CD4-positive, alpha-beta T cell treated with Interferon alpha-2 for 1 hour (primary cell): ENCODE results near the gene PEMT.

Experiments
- DNase-seq, 2 donors: peaks; one replicate each; pipeline ENCODE4 v3.0.0-alpha.2; 2020 to 2022

PEMT gene

GRCh38 chr17:17591355-17592298 is at the start of gene PEMT:
Gene PEMT (minus strand): TSS chr17:17591708. CDS start chr17:17591626, 82 bp downstream.
- DNase-seq = peak; percentile 96

- DNase-seq = peak in 1 of 2 donors; percentile 48
Observed at GRCh38 chr17:17639661-17640270, 48.3 kb upstream of the PEMT start.

- DNase-seq = no peak
Observed at GRCh38 chr17:17638467-17638866, 47.0 kb upstream of the PEMT start.

GRCh38 chr17:17636272-17636885 is 44.9 kb upstream of the PEMT start:
- no peak for DNase-seq

- DNase-seq = peak in 1 of 2 donors; percentile 9
Observed at GRCh38 chr17:17635537-17636271, 44.2 kb upstream of the PEMT start.

- DNase-seq = no peak
Observed at GRCh38 chr17:17635126-17635525, 43.6 kb upstream of the PEMT start.

- no peak for DNase-seq
Observed at GRCh38 chr17:17633310-17633709, 41.8 kb upstream of the PEMT start.

GRCh38 chr17:17632690-17633089 is 41.2 kb upstream of the PEMT start:
- DNase-seq = peak in 1 of 2 donors; percentile 30

- peak; percentile 11 to 58 for DNase-seq
Observed at GRCh38 chr17:17628388-17629008, 37.0 kb upstream of the PEMT start.

GRCh38 chr17:17626840-17627239 is 35.3 kb upstream of the PEMT start:
- DNase-seq = no peak

- DNase-seq = no peak
Observed at GRCh38 chr17:17626151-17626805, 34.8 kb upstream of the PEMT start.

GRCh38 chr17:17624741-17625140 is 33.2 kb upstream of the PEMT start:
- no peak for DNase-seq

- DNase-seq = no peak
Observed at GRCh38 chr17:17623904-17624303, 32.4 kb upstream of the PEMT start.

- DNase-seq = no peak
Observed at GRCh38 chr17:17621254-17621653, 29.7 kb upstream of the PEMT start.

- DNase-seq = peak; percentile 36 to 56
Observed at GRCh38 chr17:17613708-17614114, 22.2 kb upstream of the PEMT start.

- no peak for DNase-seq
Observed at GRCh38 chr17:17612085-17613022, 20.8 kb upstream of the PEMT start.

- DNase-seq = no peak
Observed at GRCh38 chr17:17609121-17609520, 17.6 kb upstream of the PEMT start.

GRCh38 chr17:17606416-17607000 is 15.0 kb upstream of the PEMT start:
- DNase-seq = no peak

- no peak for DNase-seq
Observed at GRCh38 chr17:17605729-17606088, 14.2 kb upstream of the PEMT start.

- no peak for DNase-seq
Observed at GRCh38 chr17:17605083-17605728, 13.7 kb upstream of the PEMT start.
